Endodermal cell (in vitro differentiated cells): ENCODE data around the gene RSPH4A. TPM values are rescaled to one million over a fixed set of nuclear protein-coding genes. Genes with fewer than 3 reads are reported as not detected.

Source experiments
- DNase-seq: peaks from one replicate; pipeline ENCODE4 v3.0.0-alpha.2; 2017
- H3K27ac ChIP-seq: 2 replicates; pipeline ENCODE4 v1.5.1; 2013; ENCODE audit warnings: mild to moderate bottlenecking, low read depth, low read length, moderate library complexity
- H3K27me3 ChIP-seq: 2 replicates; pipeline ENCODE4 v1.6.1; 2013; ENCODE audit warnings: mild to moderate bottlenecking, low read length, moderate library complexity; ENCODE audit not compliant: insufficient read depth, control insufficient read depth, poor library complexity, severe bottlenecking
- H3K36me3 ChIP-seq: 2 replicates; pipeline ENCODE4 v1.7.0; 2013; ENCODE audit warnings: mild to moderate bottlenecking, low read length, moderate library complexity; ENCODE audit not compliant: control insufficient read depth, insufficient read depth
- H3K4me1 ChIP-seq: one replicate; pipeline ENCODE4 v1.7.0; 2013; ENCODE audit warnings: low read length; ENCODE audit not compliant: control insufficient read depth, insufficient read depth
- H3K4me3 ChIP-seq: 2 replicates; pipeline ENCODE4 v1.5.1; 2013; ENCODE audit warnings: mild to moderate bottlenecking, low read length, moderate library complexity
- H3K9ac ChIP-seq: 2 replicates; pipeline ENCODE4 v1.6.1; 2013; ENCODE audit warnings: mild to moderate bottlenecking, low read length, moderate library complexity; ENCODE audit not compliant: poor library complexity, severe bottlenecking; ENCODE audit errors: extremely low read depth
- H3K9me3 ChIP-seq: 2 replicates; pipeline ENCODE4 v1.6.1; 2013; ENCODE audit warnings: mild to moderate bottlenecking, low read length, moderate library complexity; ENCODE audit not compliant: control insufficient read depth
- H3K27ac Mint-ChIP-seq: 2 replicates; pipeline ENCODE4 v1.8.0; 2020; ENCODE audit warnings: mixed read lengths
- H3K27me3 Mint-ChIP-seq: 2 replicates; pipeline ENCODE4 v1.8.0; 2021; ENCODE audit warnings: mild to moderate bottlenecking, mixed read lengths; ENCODE audit not compliant: insufficient read depth
- H3K36me3 Mint-ChIP-seq: 2 replicates; pipeline ENCODE4 v1.8.0; 2020; ENCODE audit warnings: low read depth, mixed read lengths
- H3K4me1 Mint-ChIP-seq: 2 replicates; pipeline ENCODE4 v1.8.0; 2020; ENCODE audit warnings: mixed read lengths
- H3K4me3 Mint-ChIP-seq: 2 replicates; pipeline ENCODE4 v1.8.0; 2020; ENCODE audit warnings: mild to moderate bottlenecking, moderate library complexity, mixed read lengths
- H3K9me3 Mint-ChIP-seq: 2 replicates; pipeline ENCODE4 v1.8.0; 2020; ENCODE audit warnings: mild to moderate bottlenecking, mixed read lengths
- WGBS, 2 experiments: methylation state at CpG; one replicate each; pipeline versions ENCODE4 v1.1.5 to v1.1.7; 2013; ENCODE audit warnings: missing lambda C conversion rate in 2 of 2, mixed read lengths in 1 of 2; ENCODE audit not compliant: insufficient coverage in 1 of 2, insufficient read length in 1 of 2; 5-methylcytosine and 5-hydroxymethylcytosine counted together
- total RNA-seq, 2 donors: library from RNA; stranded (reverse); fragmentation: NEBNext Ultra II Directional in 1 of 2; extraction: Animal tissue kit (Norgen Biotek cat#: 25700) in 1 of 2; gene quantifications; 2 replicates in 1 of 2; 3 replicates in 1 of 2; pipeline ENCODE4 v1.2.1, GENCODE V29; 2021
- TF ChIP-seq, protein P1 (sequence below): fragments of 200-600 bp; sonication (generic); conservative IDR thresholded peaks from 2 replicates; pipeline ENCODE4 v1.5.0; 2021; ENCODE audit warnings: antibody characterized with exemption, mild to moderate bottlenecking

The RSPH4A gene
- total RNA-seq, 2 donors from 2014 or later = 0.92 to 1.2 TPM

DNA sequence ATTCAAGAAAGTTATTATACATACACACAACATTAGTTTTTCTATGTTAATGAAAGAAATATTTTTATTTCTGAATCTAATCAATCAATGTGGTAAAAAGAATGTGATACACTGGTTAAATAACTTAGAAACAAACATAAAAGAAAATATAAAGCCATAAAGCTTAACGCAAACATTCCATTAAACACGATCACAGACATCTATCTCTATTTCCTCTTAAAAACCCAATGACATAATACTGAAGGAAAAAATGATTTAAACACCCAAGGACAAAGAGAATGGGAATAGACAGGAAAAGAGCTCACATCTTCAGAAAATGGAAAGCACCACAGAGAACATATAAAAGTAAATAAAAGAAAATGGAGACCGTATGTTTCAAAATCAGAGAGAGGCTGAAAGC lies 32.9 kb downstream of the RSPH4A start:
- Histone ChIP-seq H3K4me3 (no peak overlapping the region), H3K9me3 (no peaks in the 10 kb centered on the region), H3K27me3 (no peaks in the 10 kb centered on the region), H3K4me1 (no peaks in the 10 kb centered on the region), H3K36me3 (peaks cover 59% of the 10 kb centered on the region), H3K27ac (no peak overlapping the region), H3K9ac (no peak overlapping the region)
- Mint-ChIP-seq H3K27ac (no peak overlapping the region), H3K27me3 (no peaks in the 10 kb centered on the region), H3K4me1 (no peaks in the 10 kb centered on the region), H3K36me3 (peaks cover 24% of the 10 kb centered on the region), H3K4me3 (no peak overlapping the region), H3K9me3 (peaks cover 1% of the 10 kb centered on the region)
- TF ChIP-seq, protein P1, sequence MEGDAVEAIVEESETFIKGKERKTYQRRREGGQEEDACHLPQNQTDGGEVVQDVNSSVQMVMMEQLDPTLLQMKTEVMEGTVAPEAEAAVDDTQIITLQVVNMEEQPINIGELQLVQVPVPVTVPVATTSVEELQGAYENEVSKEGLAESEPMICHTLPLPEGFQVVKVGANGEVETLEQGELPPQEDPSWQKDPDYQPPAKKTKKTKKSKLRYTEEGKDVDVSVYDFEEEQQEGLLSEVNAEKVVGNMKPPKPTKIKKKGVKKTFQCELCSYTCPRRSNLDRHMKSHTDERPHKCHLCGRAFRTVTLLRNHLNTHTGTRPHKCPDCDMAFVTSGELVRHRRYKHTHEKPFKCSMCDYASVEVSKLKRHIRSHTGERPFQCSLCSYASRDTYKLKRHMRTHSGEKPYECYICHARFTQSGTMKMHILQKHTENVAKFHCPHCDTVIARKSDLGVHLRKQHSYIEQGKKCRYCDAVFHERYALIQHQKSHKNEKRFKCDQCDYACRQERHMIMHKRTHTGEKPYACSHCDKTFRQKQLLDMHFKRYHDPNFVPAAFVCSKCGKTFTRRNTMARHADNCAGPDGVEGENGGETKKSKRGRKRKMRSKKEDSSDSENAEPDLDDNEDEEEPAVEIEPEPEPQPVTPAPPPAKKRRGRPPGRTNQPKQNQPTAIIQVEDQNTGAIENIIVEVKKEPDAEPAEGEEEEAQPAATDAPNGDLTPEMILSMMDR = no peak
- WGBS, 2 experiments = 93% methylated on average over 3 of the region's 3 CpGs; no CpG with 5 or more reads in 1 of the 2 experiments
- no peak for DNase-seq

DNA sequence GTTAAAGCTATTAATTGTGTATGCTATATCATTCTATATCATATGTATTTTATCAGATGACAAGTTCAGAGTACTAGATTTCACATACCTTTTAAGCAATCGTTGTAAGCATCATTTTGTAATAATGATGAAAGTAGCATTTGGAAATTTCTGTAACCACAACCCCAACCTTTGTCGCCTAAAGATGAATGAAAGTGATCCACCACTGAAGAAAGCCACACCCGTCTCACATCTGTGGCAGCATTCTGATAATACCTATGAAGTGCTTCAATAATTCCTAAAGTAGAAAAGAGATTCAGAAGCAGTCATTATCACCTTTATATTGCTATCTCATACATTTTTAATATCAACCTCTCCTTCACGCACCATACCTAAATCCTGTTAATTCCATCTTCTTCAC lies 35.6 kb downstream of the RSPH4A start:
- no peaks in the 10 kb centered on the region for H3K27me3 Mint-ChIP-seq
- TF ChIP-seq, protein P1 = no peak

DNA sequence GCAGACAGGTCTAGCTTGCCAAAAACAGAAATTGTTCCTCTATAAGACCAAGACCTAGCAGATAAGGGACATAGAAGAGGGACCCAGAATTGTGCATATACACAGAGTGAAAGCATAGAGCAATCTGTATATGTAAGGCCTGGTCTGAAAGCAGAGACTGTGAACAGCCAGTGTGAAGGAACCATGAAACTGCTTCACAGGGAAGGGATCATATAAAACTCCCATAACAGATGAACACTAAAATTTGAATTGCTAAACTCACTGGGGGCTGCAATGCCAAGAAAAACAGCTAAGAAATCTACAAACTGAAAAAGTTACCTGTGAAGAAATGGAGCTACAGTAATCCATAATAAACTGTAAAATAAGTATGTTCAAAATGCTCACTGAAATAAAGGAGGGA lies 45.3 kb downstream of the RSPH4A start:
- no peak for DNase-seq
- Mint-ChIP-seq H3K4me3 (no peak overlapping the region), H3K27me3 (no peaks in the 10 kb centered on the region), H3K27ac (no peak overlapping the region), H3K36me3 (peaks cover 17% of the 10 kb centered on the region), H3K9me3 (no peaks in the 10 kb centered on the region), H3K4me1 (peaks cover 8% of the 10 kb centered on the region)
- no peaks in the 10 kb centered on the region for H3K4me1 ChIP-seq
- TF ChIP-seq, protein P1 = no peak
- H3K27me3 ChIP-seq = no peaks in the 10 kb centered on the region
- H3K9ac ChIP-seq = no peak overlapping the region
- no peak overlapping the region for H3K27ac ChIP-seq
- peaks cover 35% of the 10 kb centered on the region for H3K36me3 ChIP-seq
- H3K9me3 ChIP-seq = no peaks in the 10 kb centered on the region
- H3K4me3 ChIP-seq = no peak overlapping the region

More for the DNA sequence above, 35.6 kb downstream of the RSPH4A start:
- no peak for DNase-seq
- Histone ChIP-seq H3K27me3 (no peaks in the 10 kb centered on the region), H3K9ac (no peak overlapping the region), H3K9me3 (no peaks in the 10 kb centered on the region), H3K36me3 (peaks cover 63% of the 10 kb centered on the region), H3K4me3 (no peak overlapping the region), H3K4me1 (no peaks in the 10 kb centered on the region), H3K27ac (no peak overlapping the region)
- no peak overlapping the region for H3K4me3 Mint-ChIP-seq
- H3K27ac Mint-ChIP-seq = no peak overlapping the region
- WGBS, 2 experiments = 91 to 96% methylated on average over 3 to 4 of the region's 4 CpGs
- H3K36me3 Mint-ChIP-seq = peaks cover 9% of the 10 kb centered on the region
- H3K4me1 Mint-ChIP-seq = no peaks in the 10 kb centered on the region
- no peaks in the 10 kb centered on the region for H3K9me3 Mint-ChIP-seq
